ENCODE measurements around the gene CAVIN2.

- TF ChIP-seq CTCF (IDR thresholded peaks at IDR 0.05) (no peak), POLR2A (IDR thresholded peaks at IDR 0.05; ENCODE audit: low read depth) (no peak), EP300 (IDR thresholded peaks at IDR 0.05) (no peak)
These were observed 47.8 kb upstream of the CAVIN2 start for GRCh38 chr2:191894681-191895147.

All from esophagus muscularis mucosa (tissue), 4 donors.